Upper lobe of left lung (tissue), 6 donors: ENCODE data around the gene SLC41A3. TPM values are rescaled to one million over a fixed set of nuclear protein-coding genes. Genes with fewer than 3 reads are reported as not detected.

Experiments
- ATAC-seq, 2 donors: fragments of 200-7000 bp; cut with Tn5 transposase; one replicate each; pipeline ENCODE4 v1.9.1; 2022; ENCODE audit warnings: mild to moderate bottlenecking in 2 of 2, moderate library complexity in 2 of 2; ENCODE audit not compliant: low FRiP score in 2 of 2
- DNase-seq, 2 donors: peaks; one replicate each; pipeline ENCODE4 v3.0.0-alpha.2; 2019 to 2020
- H3K27ac ChIP-seq, 4 donors: fragments of 200-600 bp; sonication (generic); one replicate each; pipeline ENCODE4 v1.5.1; 2016 to 2019
- H3K27me3 ChIP-seq, 4 donors: fragments of 200-600 bp; sonication (generic); one replicate each; pipeline ENCODE4 v1.5.1; 2017 to 2019
- H3K36me3 ChIP-seq, 4 donors: fragments of 200-600 bp; sonication (generic); one replicate each; pipeline ENCODE4 v1.5.1; 2016 to 2019
- H3K4me1 ChIP-seq, 4 donors: fragments of 200-600 bp; sonication (generic); one replicate each; pipeline ENCODE4 v1.5.1; 2018 to 2019
- H3K4me3 ChIP-seq, 4 donors: fragments of 200-600 bp; sonication (generic); one replicate each; pipeline ENCODE4 v1.5.1; 2017 to 2019; ENCODE audit warnings: mild to moderate bottlenecking in 2 of 4, moderate library complexity in 1 of 4
- H3K9me3 ChIP-seq, 4 donors: fragments of 200-600 bp; sonication (generic); one replicate each; pipeline ENCODE4 v1.5.1; 2018 to 2019
- CTCF ChIP-seq, 6 experiments: fragments of 450-650 bp in 4 of 6; fragments of 200-600 bp in 2 of 6; sonication (generic) in 2 of 6; IDR thresholded peaks; one replicate each; pipeline ENCODE4 v1.5.1; 2016 to 2019; ENCODE audit warnings: antibody characterized with exemption in 6 of 6
- EP300 ChIP-seq, 4 donors: sonication (generic); formaldehyde crosslinking; IDR thresholded peaks; one replicate each; pipeline ENCODE4 v1.5.1; 2017; ENCODE audit warnings: antibody characterized with exemption in 4 of 4, control low read depth in 2 of 4
- POLR2A ChIP-seq, 4 donors: fragments of 450-650 bp; IDR thresholded peaks; one replicate each; pipeline ENCODE4 v1.5.1; 2016 to 2017; ENCODE audit warnings: antibody characterized with exemption in 4 of 4, mild to moderate bottlenecking in 2 of 4
- POLR2AphosphoS5 ChIP-seq, 2 donors: sonication (generic); formaldehyde crosslinking; IDR thresholded peaks; one replicate each; pipeline ENCODE4 v1.5.1; 2017; ENCODE audit warnings: antibody characterized with exemption in 2 of 2
- WGBS, 2 donors: methylation state at CpG; one replicate each; pipeline ENCODE4 v1.1.5; 2017 to 2018; 5-methylcytosine and 5-hydroxymethylcytosine counted together
- total RNA-seq, 6 donors: library from RNA; depleted of rRNA in 4 of 6; stranded (reverse); fragments of >200 nt in 4 of 6; gene quantifications; one replicate each; pipeline versions ENCODE4 v1.1.0 to v1.2.1, GENCODE V29; 2016 to 2021
- donor health status: DM: no; HTN: no; CAD: no; lungs with moderate emphysema.
- donor health status: DM: no; HTN: yes; CAD: no; lungs with severe emphysema.

SLC41A3 gene
- total RNA-seq, 6 donors from 2014 or later, result 17.1 to 40.1 (median 32.3) TPM

DNA sequence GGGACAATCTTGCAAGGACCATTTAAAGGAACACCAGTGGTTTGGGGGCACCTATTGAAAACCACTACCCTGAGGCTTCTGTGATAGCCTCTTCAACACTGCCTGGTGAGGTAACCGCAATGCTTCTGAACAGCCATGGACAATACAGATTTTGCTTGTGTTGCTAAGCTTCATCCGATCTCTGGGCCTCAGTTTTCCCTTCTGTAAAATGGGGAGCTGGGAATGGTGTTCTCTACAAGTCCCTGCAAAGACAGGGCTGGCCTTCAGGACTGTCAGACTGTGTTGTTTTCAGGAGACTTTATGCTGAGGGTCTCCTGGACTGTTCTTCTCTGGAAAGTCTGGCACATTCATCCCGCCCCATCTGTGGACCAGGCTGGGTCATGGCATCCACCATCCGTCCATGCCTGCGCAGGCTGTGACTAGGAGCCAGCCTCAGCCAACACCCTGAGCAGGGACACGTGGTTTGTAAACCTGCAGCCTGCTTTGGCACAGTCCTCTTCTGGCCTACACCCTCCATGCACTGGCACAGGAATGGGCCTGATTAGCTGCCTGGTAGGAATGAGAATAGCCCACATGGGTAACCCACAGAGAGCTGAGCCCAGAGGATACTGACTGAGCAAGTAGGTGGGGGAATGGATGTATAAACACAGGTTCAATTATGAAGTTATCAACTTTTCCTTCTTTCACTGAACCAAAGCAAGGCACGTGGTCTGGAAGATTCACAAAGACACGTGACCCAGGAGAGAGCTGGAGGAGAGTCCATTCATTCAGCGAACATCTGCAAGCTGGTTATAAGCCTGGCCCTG, 59.7 kb downstream of the SLC41A3 start:
- Histone ChIP-seq H3K4me3 (no peak overlapping the region), H3K4me1 (no peaks in the 10 kb centered on the region), H3K9me3 (peaks cover 4 to 12% (median 8%) of the 10 kb centered on the region in 4 donors), H3K27ac (no peak overlapping the region), H3K36me3 (peaks cover 0 to 50% (median 28%) of the 10 kb centered on the region in 4 donors), H3K27me3 (no peaks in the 10 kb centered on the region)
- TF ChIP-seq POLR2A (IDR thresholded peaks at IDR 0.05) (no peak), EP300 (IDR thresholded peaks at IDR 0.05) (no peak)
- DNase-seq (no peak), ATAC-seq (no peak)
- WGBS, 2 donors, result 92 to 96% methylated on average over 7 to 9 of the region's 9 CpGs

DNA sequence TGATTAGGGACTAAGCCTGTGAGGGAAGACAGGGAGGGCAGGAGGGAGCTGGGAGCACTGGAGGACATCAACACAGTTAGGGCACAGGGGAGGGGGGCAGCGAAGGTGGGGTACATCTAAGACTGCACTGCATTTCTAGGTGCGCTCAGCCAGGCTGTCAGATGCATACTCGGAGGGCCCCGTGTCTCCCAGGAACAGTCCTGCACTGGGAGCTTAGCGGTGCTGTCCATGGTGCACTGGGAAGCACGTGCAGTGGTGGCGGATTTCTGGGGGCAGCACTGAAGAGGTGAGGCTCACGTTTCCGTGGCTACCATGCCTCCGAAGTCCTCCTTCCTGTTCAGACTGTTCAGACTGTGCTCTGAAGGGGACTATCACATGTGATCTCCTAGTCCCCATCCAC, 60.5 kb downstream of the SLC41A3 start:
- TF ChIP-seq POLR2A (IDR thresholded peaks at IDR 0.05), result no peak
- TF ChIP-seq EP300 (IDR thresholded peaks at IDR 0.05), result no peak
- TF ChIP-seq CTCF (IDR thresholded peaks at IDR 0.05), result no peak
- TF ChIP-seq POLR2AphosphoS5 (IDR thresholded peaks at IDR 0.05), result no peak
- 81 to 87% methylated on average over 5 to 10 of the region's 10 CpGs for WGBS, 2 donors
- no peak for ATAC-seq
- no peaks in the 10 kb centered on the region for H3K4me1 ChIP-seq
- no peak overlapping the region for H3K4me3 ChIP-seq
- DNase-seq, result no peak
- peaks cover 0 to 42% (median 24%) of the 10 kb centered on the region in 4 donors for H3K36me3 ChIP-seq
- H3K9me3 ChIP-seq, result peaks cover 4 to 7% (median 6%) of the 10 kb centered on the region in 4 donors
- no peaks in the 10 kb centered on the region for H3K27me3 ChIP-seq
- no peak overlapping the region for H3K27ac ChIP-seq

DNA sequence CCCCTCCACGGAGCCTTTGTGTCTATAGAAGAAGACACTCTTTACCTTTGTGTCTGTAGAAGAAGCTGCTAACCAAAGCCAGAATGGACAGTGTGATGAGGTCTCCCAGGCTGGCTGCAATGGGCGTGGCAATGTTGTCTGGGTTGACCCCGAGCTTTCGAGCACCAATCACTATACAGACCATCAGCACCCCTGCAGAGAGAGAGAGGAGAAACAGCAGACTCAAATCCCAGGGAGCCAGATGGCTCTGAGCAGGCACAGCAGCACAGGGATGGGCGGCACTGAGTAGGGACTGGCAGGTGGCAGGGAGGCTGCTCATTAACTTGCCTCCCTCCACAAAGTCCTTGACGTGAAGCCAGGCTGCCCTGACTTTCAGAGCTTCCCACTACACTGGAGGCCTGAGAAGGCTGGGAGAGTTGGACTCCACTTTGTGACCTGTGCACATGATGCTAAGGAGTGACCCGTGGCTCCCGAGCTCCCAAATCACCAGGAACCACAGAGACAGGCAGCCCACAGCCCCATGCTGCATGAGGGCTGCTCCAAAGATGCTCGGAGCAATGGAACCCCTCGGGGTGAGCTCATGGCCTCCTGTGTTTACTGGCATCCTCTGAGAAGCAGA, 61.1 kb downstream of the SLC41A3 start:
- Histone ChIP-seq H3K4me1 (no peaks in the 10 kb centered on the region), H3K4me3 (no peak overlapping the region), H3K36me3 (peaks cover 0 to 37% (median 21%) of the 10 kb centered on the region in 4 donors), H3K9me3 (peaks cover 0 to 2% (median under 1%) of the 10 kb centered on the region in 4 donors), H3K27me3 (no peaks in the 10 kb centered on the region), H3K27ac (no peak overlapping the region)
- no peak for ATAC-seq
- no peak for TF ChIP-seq POLR2A (IDR thresholded peaks at IDR 0.05)
- TF ChIP-seq EP300 (IDR thresholded peaks at IDR 0.05), result no peak
- no peak for TF ChIP-seq POLR2AphosphoS5 (IDR thresholded peaks at IDR 0.05)
- TF ChIP-seq CTCF (IDR thresholded peaks at IDR 0.05), result no peak
- DNase-seq, result no peak
- WGBS, 2 donors, result 92 to 96% methylated on average over 4 to 10 of the region's 10 CpGs

GRCh38 chr3:126021702-126022101, 62.2 kb downstream of the SLC41A3 start:
- Histone ChIP-seq H3K4me1 (no peaks in the 10 kb centered on the region), H3K27me3 (no peaks in the 10 kb centered on the region), H3K27ac (no peak overlapping the region), H3K4me3 (no peak overlapping the region), H3K9me3 (no peaks in the 10 kb centered on the region), H3K36me3 (peaks cover 0 to 36% (median 20%) of the 10 kb centered on the region in 4 donors)
- DNase-seq (no peak), ATAC-seq (no peak)
- 96% methylated on average over 1 of the region's 1 CpG for WGBS, 2 donors
- TF ChIP-seq POLR2AphosphoS5 (IDR thresholded peaks at IDR 0.05) (no peak), EP300 (IDR thresholded peaks at IDR 0.05) (no peak)

GRCh38 chr3:126021224-126021623, 62.7 kb downstream of the SLC41A3 start:
- ATAC-seq (no peak), DNase-seq (no peak)
- 92 to 94% methylated on average over 5 of the region's 5 CpGs for WGBS, 2 donors
- Histone ChIP-seq H3K27me3 (no peaks in the 10 kb centered on the region), H3K27ac (no peak overlapping the region), H3K4me3 (no peak overlapping the region), H3K9me3 (no peaks in the 10 kb centered on the region), H3K36me3 (peaks cover 0 to 39% (median 18%) of the 10 kb centered on the region in 4 donors), H3K4me1 (no peaks in the 10 kb centered on the region)
- TF ChIP-seq CTCF (IDR thresholded peaks at IDR 0.05), result no peak
- TF ChIP-seq POLR2A (IDR thresholded peaks at IDR 0.05), result no peak
- TF ChIP-seq EP300 (IDR thresholded peaks at IDR 0.05), result no peak
- no peak for TF ChIP-seq POLR2AphosphoS5 (IDR thresholded peaks at IDR 0.05)
